Natural killer cell treated with Interleukin-12 subunit alpha and Interleukin-12 subunit beta and Interleukin-15 and Interleukin-18, amount 100 ng/mL, for 72 hours (primary cell): ENCODE results near the gene CCDC197. TPM values are rescaled to one million over a fixed set of nuclear protein-coding genes. Genes with fewer than 3 reads are reported as not detected.
A peak's percentile ranks its signal among the peaks of the same experiment; 100 is the strongest.

ENCODE experiments used
- ATAC-seq, 2 donors: fragments of 150-1000 bp; cut with Tn5 transposase in 1 of 2; sonication (Bioruptor Pico), chemical (Tn5 transposase) in 1 of 2; 2 replicates each; pipeline ENCODE4 v1.10.0; 2021
- DNase-seq: peaks from one replicate; pipeline ENCODE4 v3.0.0; 2022; ENCODE audit warnings: low spot score
- H3K27ac Mint-ChIP-seq, 2 donors: 1 replicate in 1 of 2; 2 replicates in 1 of 2; pipeline ENCODE4 v1.8.0; 2022; ENCODE audit warnings: mixed read lengths in 2 of 2, mild to moderate bottlenecking in 1 of 2, moderate library complexity in 1 of 2
- H3K27me3 Mint-ChIP-seq, 2 donors: 1 replicate in 1 of 2; 2 replicates in 1 of 2; pipeline ENCODE4 v1.8.0; 2022; ENCODE audit warnings: mixed read lengths in 2 of 2
- H3K36me3 Mint-ChIP-seq: one replicate; pipeline ENCODE4 v1.8.0; 2022; ENCODE audit warnings: mixed read lengths
- H3K4me1 Mint-ChIP-seq, 2 donors: 1 replicate in 1 of 2; 2 replicates in 1 of 2; pipeline ENCODE4 v1.8.0; 2022; ENCODE audit warnings: low read depth in 2 of 2, mixed read lengths in 2 of 2, mild to moderate bottlenecking in 1 of 2
- H3K4me3 Mint-ChIP-seq: one replicate; pipeline ENCODE4 v1.8.0; 2022; ENCODE audit warnings: mixed read lengths
- H3K9me3 Mint-ChIP-seq: 2 replicates; pipeline ENCODE4 v1.8.0; 2022; ENCODE audit warnings: mixed read lengths
- total RNA-seq, 2 donors: library from RNA; stranded (reverse); gene quantifications; one replicate each; pipeline ENCODE4 v1.2.3, GENCODE V29; 2022

The CCDC197 gene
- total RNA-seq, 2 donors from 2014 or later, result not detected

GRCh38 chr14:94045101-94045500 is 48.0 kb downstream of the CCDC197 start:
- H3K27ac Mint-ChIP-seq, result no peak overlapping the region
- no peak for ATAC-seq
- no peaks in the 10 kb centered on the region for H3K27me3 Mint-ChIP-seq
- DNase-seq, result peak; percentile 16
- H3K9me3 Mint-ChIP-seq, result no peaks in the 10 kb centered on the region
- H3K4me3 Mint-ChIP-seq, result no peak overlapping the region
- peaks cover 3% of the 10 kb centered on the region for H3K36me3 Mint-ChIP-seq
- peaks cover 0 to 3% of the 10 kb centered on the region in 2 donors for H3K4me1 Mint-ChIP-seq

GRCh38 chr14:94045563-94046345 is 48.7 kb downstream of the CCDC197 start:
- no peaks in the 10 kb centered on the region for H3K27me3 Mint-ChIP-seq
- peak; percentile 50 for DNase-seq
- no peak for ATAC-seq
- no peak overlapping the region for H3K27ac Mint-ChIP-seq
- peaks cover 0 to 5% of the 10 kb centered on the region in 2 donors for H3K4me1 Mint-ChIP-seq
- H3K36me3 Mint-ChIP-seq, result peaks cover 6% of the 10 kb centered on the region
- no peak overlapping the region for H3K4me3 Mint-ChIP-seq
- no peaks in the 10 kb centered on the region for H3K9me3 Mint-ChIP-seq

GRCh38 chr14:94046696-94047250 is 49.7 kb downstream of the CCDC197 start:
- peak; percentile 40 for DNase-seq
- Mint-ChIP-seq H3K27me3 (no peaks in the 10 kb centered on the region), H3K4me1 (peaks cover 0 to 10% of the 10 kb centered on the region in 2 donors), H3K27ac (no peak overlapping the region), H3K9me3 (no peaks in the 10 kb centered on the region), H3K36me3 (peaks cover 14% of the 10 kb centered on the region), H3K4me3 (no peak overlapping the region)
- ATAC-seq, result no peak

- Mint-ChIP-seq H3K9me3 (no peaks in the 10 kb centered on the region), H3K4me1 (peaks cover 0 to 13% of the 10 kb centered on the region in 2 donors), H3K36me3 (peaks cover 14% of the 10 kb centered on the region), H3K4me3 (no peak overlapping the region), H3K27ac (no peak overlapping the region), H3K27me3 (no peaks in the 10 kb centered on the region)
- DNase-seq (peak; percentile 41), ATAC-seq (no peak)
Measured at GRCh38 chr14:94047581-94047980, 50.5 kb downstream of the CCDC197 start.

GRCh38 chr14:94048691-94049624 is 51.9 kb downstream of the CCDC197 start:
- H3K27me3 Mint-ChIP-seq, result no peaks in the 10 kb centered on the region
- ATAC-seq (no peak), DNase-seq (peak; percentile 2)
- H3K27ac Mint-ChIP-seq, result no peak overlapping the region
- peaks cover 16% of the 10 kb centered on the region for H3K36me3 Mint-ChIP-seq
- no peak overlapping the region for H3K4me3 Mint-ChIP-seq
- no peaks in the 10 kb centered on the region for H3K9me3 Mint-ChIP-seq
- H3K4me1 Mint-ChIP-seq, result peaks cover 0 to 13% of the 10 kb centered on the region in 2 donors

- Mint-ChIP-seq H3K27me3 (no peaks in the 10 kb centered on the region), H3K4me3 (no peak overlapping the region), H3K4me1 (peaks cover 6 to 13% of the 10 kb centered on the region in 2 donors), H3K36me3 (peaks cover 23% of the 10 kb centered on the region), H3K27ac (no peak overlapping the region), H3K9me3 (no peaks in the 10 kb centered on the region)
- ATAC-seq (no peak), DNase-seq (no peak)
Measured at GRCh38 chr14:94049625-94050023, 52.5 kb downstream of the CCDC197 start.

- Mint-ChIP-seq H3K27ac (peak overlapping the region in 1 of 2 donors; percentile 31), H3K9me3 (no peaks in the 10 kb centered on the region), H3K36me3 (peaks cover 27% of the 10 kb centered on the region), H3K27me3 (no peaks in the 10 kb centered on the region), H3K4me3 (no peak overlapping the region), H3K4me1 (peaks cover 13 to 18% of the 10 kb centered on the region in 2 donors)
- DNase-seq (peak; percentile 35), ATAC-seq (no peak)
Measured at GRCh38 chr14:94050231-94050880, 53.3 kb downstream of the CCDC197 start.

- Mint-ChIP-seq H3K4me3 (no peak overlapping the region), H3K36me3 (peaks cover 34% of the 10 kb centered on the region), H3K9me3 (no peaks in the 10 kb centered on the region), H3K4me1 (peaks cover 21 to 25% of the 10 kb centered on the region in 2 donors), H3K27ac (peak overlapping the region in 1 of 2 donors; percentile 31), H3K27me3 (no peaks in the 10 kb centered on the region)
- no peak for ATAC-seq
- DNase-seq, result no peak
Measured at GRCh38 chr14:94051115-94051514, 54.0 kb downstream of the CCDC197 start.

- Mint-ChIP-seq H3K4me1 (peaks cover 28 to 32% of the 10 kb centered on the region in 2 donors), H3K9me3 (no peaks in the 10 kb centered on the region), H3K4me3 (no peak overlapping the region), H3K27me3 (no peaks in the 10 kb centered on the region), H3K27ac (peak overlapping the region in 1 of 2 donors; percentile 4), H3K36me3 (peaks cover 34% of the 10 kb centered on the region)
- ATAC-seq, result no peak
- DNase-seq, result peak; percentile 6
Measured at GRCh38 chr14:94051779-94052178, 54.7 kb downstream of the CCDC197 start.

- H3K27me3 Mint-ChIP-seq, result no peaks in the 10 kb centered on the region
- DNase-seq (no peak), ATAC-seq (no peak)
- peak overlapping the region in 1 of 2 donors; percentile 4 for H3K27ac Mint-ChIP-seq
- H3K9me3 Mint-ChIP-seq, result no peaks in the 10 kb centered on the region
- peaks cover 34% of the 10 kb centered on the region for H3K36me3 Mint-ChIP-seq
- no peak overlapping the region for H3K4me3 Mint-ChIP-seq
- H3K4me1 Mint-ChIP-seq, result peaks cover 32 to 36% of the 10 kb centered on the region in 2 donors
Measured at GRCh38 chr14:94052199-94052598, 55.1 kb downstream of the CCDC197 start.

- H3K27ac Mint-ChIP-seq, result peak overlapping the region in 1 of 2 donors; percentile 4
- H3K9me3 Mint-ChIP-seq, result no peaks in the 10 kb centered on the region
- peaks cover 34% of the 10 kb centered on the region for H3K36me3 Mint-ChIP-seq
- H3K27me3 Mint-ChIP-seq, result no peaks in the 10 kb centered on the region
- H3K4me1 Mint-ChIP-seq, result peaks cover 36 to 40% of the 10 kb centered on the region in 2 donors
- H3K4me3 Mint-ChIP-seq, result no peak overlapping the region
- ATAC-seq (no peak), DNase-seq (no peak)
Measured at GRCh38 chr14:94052662-94053061, 55.6 kb downstream of the CCDC197 start.

- Mint-ChIP-seq H3K27me3 (no peaks in the 10 kb centered on the region), H3K4me1 (peaks cover 49 to 51% of the 10 kb centered on the region in 2 donors), H3K9me3 (no peaks in the 10 kb centered on the region), H3K4me3 (no peak overlapping the region), H3K27ac (no peak overlapping the region), H3K36me3 (peaks cover 41% of the 10 kb centered on the region)
- no peak for ATAC-seq
- DNase-seq, result no peak
Measured at GRCh38 chr14:94054401-94054800, 57.3 kb downstream of the CCDC197 start.

- DNase-seq (no peak), ATAC-seq (no peak)
- peak overlapping the region in 1 of 2 donors; percentile 55 for H3K27ac Mint-ChIP-seq
- no peak overlapping the region for H3K4me3 Mint-ChIP-seq
- H3K9me3 Mint-ChIP-seq, result no peaks in the 10 kb centered on the region
- H3K36me3 Mint-ChIP-seq, result peaks cover 40% of the 10 kb centered on the region
- peaks cover 49% of the 10 kb centered on the region in 2 donors for H3K4me1 Mint-ChIP-seq
- H3K27me3 Mint-ChIP-seq, result no peaks in the 10 kb centered on the region
Measured at GRCh38 chr14:94054936-94055335, 57.8 kb downstream of the CCDC197 start.
